PC-9 (cell line): ENCODE results near the gene HSPA4L. TPM values are rescaled to one million over a fixed set of nuclear protein-coding genes. Genes with fewer than 3 reads are reported as not detected.

Experiments
- BruUV-seq: library from RNA; stranded (reverse); fragments of 400-500 nt; replicated peaks from 2 replicates; lab custom pipeline; 2021; lab: Mats Ljungman, UMichigan
- CTCF ChIA-PET: fragments of 300-600 bp; sonication (Branson Sonifier 250); formaldehyde crosslinking; loops from one replicate; lab custom pipeline; 2022; ENCODE audit warnings: antibody characterized with exemption; lab: Charles Lee
- POLR2A ChIA-PET: fragments of 300-600 bp; sonication (Branson Sonifier 250); formaldehyde crosslinking; loops from one replicate; lab custom pipeline; 2022; ENCODE audit warnings: antibody characterized with exemption; ENCODE audit not compliant: unreplicated experiment; lab: Charles Lee
- DNase-seq, 2 experiments: peaks; one replicate each; pipeline versions ENCODE4 v3.0.0 to v3.0.0-alpha.2; 2015 to 2022; ENCODE audit warnings: mixed read lengths in 1 of 2
- H2AFZ ChIP-seq: fragments of 200-600 bp; sonication (generic); 2 replicates; pipeline ENCODE4 v1.8.1; 2017; ENCODE audit warnings: antibody characterized with exemption
- H3F3A ChIP-seq: fragments of 200-600 bp; sonication (generic); 2 replicates; pipeline ENCODE4 v1.8.1; 2017; ENCODE audit warnings: antibody characterized with exemption, mild to moderate bottlenecking, low read depth; ENCODE audit not compliant: insufficient read depth
- H3K27ac ChIP-seq: fragments of 200-600 bp; sonication (generic); 2 replicates; pipeline ENCODE4 v1.6.1; 2016; ENCODE audit warnings: mixed run types
- H3K27me3 ChIP-seq: fragments of 200-600 bp; sonication (generic); 2 replicates; pipeline ENCODE4 v1.6.1; 2016; ENCODE audit warnings: low read depth, mixed run types; ENCODE audit not compliant: insufficient read depth
- H3K36me3 ChIP-seq: fragments of 200-600 bp; sonication (generic); 2 replicates; pipeline ENCODE4 v1.6.1; 2016; ENCODE audit warnings: low read depth, mixed run types
- H3K4me1 ChIP-seq: fragments of 200-600 bp; sonication (generic); replicated peaks from 2 replicates; pipeline ENCODE4 v1.6.1; 2016; ENCODE audit warnings: mixed run types; ENCODE audit not compliant: insufficient read depth
- H3K4me2 ChIP-seq: fragments of 200-600 bp; sonication (generic); 2 replicates; pipeline ENCODE4 v1.6.1; 2017; ENCODE audit warnings: mixed run types
- H3K4me3 ChIP-seq: fragments of 200-600 bp; sonication (generic); 2 replicates; pipeline ENCODE4 v1.6.1; 2016; ENCODE audit warnings: mixed run types
- H3K79me2 ChIP-seq: fragments of 200-600 bp; sonication (generic); 2 replicates; pipeline ENCODE4 v1.6.1; 2017; ENCODE audit warnings: low read depth, mixed run types
- H3K9me2 ChIP-seq: fragments of 200-600 bp; sonication (generic); 2 replicates; pipeline ENCODE4 v1.8.1; 2017; ENCODE audit warnings: mild to moderate bottlenecking; ENCODE audit not compliant: insufficient read depth
- H3K9me3 ChIP-seq: fragments of 200-600 bp; sonication (generic); 2 replicates; pipeline ENCODE4 v1.8.1; 2016; ENCODE audit warnings: low read depth; ENCODE audit not compliant: insufficient read depth
- H4K20me1 ChIP-seq: fragments of 200-600 bp; sonication (generic); 2 replicates; pipeline ENCODE4 v1.8.1; 2017; ENCODE audit not compliant: insufficient read depth
- CTCF ChIP-seq: fragments of 200-600 bp; sonication (generic); conservative IDR thresholded peaks from 2 replicates; pipeline ENCODE4 v1.6.1; 2017; ENCODE audit warnings: mixed run types, antibody characterized with exemption, mild to moderate bottlenecking, moderate library complexity
- EZH2 ChIP-seq: fragments of 200-600 bp; sonication (generic); IDR thresholded peaks from 2 replicates; pipeline ENCODE4 v1.8.0; 2017; ENCODE audit warnings: antibody characterized with exemption, low read depth
- intact Hi-C: fragments of 100-400 bp; cut with micrococcal nuclease; formaldehyde crosslinking; loops from one replicate; pipeline ENCODE4 v1.10.0; 2022; ENCODE audit not compliant: unreplicated experiment
- total RNA-seq: library from RNA; stranded (reverse); gene quantifications from 2 replicates; pipeline ENCODE4 v1.2.3, GENCODE V29; 2021

The HSPA4L gene
- total RNA-seq, 1 experiment from 2014 or later: 5.1 TPM

GRCh38 chr4:127783955-127784770 lies 2.0 kb downstream of the HSPA4L start:
- TF ChIP-seq EZH2: no peak
- TF ChIP-seq CTCF: no peak
- DNase-seq: no peak
- Histone ChIP-seq H2AFZ (peak overlapping the region; percentile 98), H3K27me3 (no peaks in the 10 kb centered on the region), H3K4me2 (peak overlapping the region; percentile 85), H3F3A (peaks cover 7% of the 10 kb centered on the region; the same call in 1 of the 2 replicates), H3K27ac (peak overlapping the region; percentile 25), H3K36me3 (no peaks in the 10 kb centered on the region), H3K4me3 (peak overlapping the region; percentile 84), H3K4me1 (peaks cover 25% of the 10 kb centered on the region), H3K79me2 (peaks cover 57% of the 10 kb centered on the region), H3K9me3 (no peaks in the 10 kb centered on the region), H4K20me1 (no peaks in the 10 kb centered on the region), H3K9me2 (no peaks in the 10 kb centered on the region)
- CTCF ChIA-PET: no interaction called here
- no TSS peak for BruUV-seq
- intact Hi-C loops: loop anchor here (5.0 kb wide), 2 partner anchors 152 to 278 kb away; partner anchors contain the start of genes INTU and LARP1B
- POLR2A ChIA-PET: no interaction called here

- CTCF ChIA-PET: no interaction called here
- POLR2A ChIA-PET: no interaction called here
- intact Hi-C loops: no loop called here
Observed at GRCh38 chr4:127788517-127788916, 6.4 kb downstream of the HSPA4L start.

GRCh38 chr4:127791391-127791790 lies 9.3 kb downstream of the HSPA4L start:
- DNase-seq: no peak
- no peak overlapping the region for H3K4me2 ChIP-seq
- no TSS peak for BruUV-seq
- H3K4me3 ChIP-seq: no peak overlapping the region
- no peaks in the 10 kb centered on the region; the same call in 1 of the 2 replicates for H3F3A ChIP-seq
- POLR2A ChIA-PET: no interaction called here
- H3K36me3 ChIP-seq: peaks cover 8% of the 10 kb centered on the region
- TF ChIP-seq CTCF (no peak), EZH2 (no peak)
- no peaks in the 10 kb centered on the region for H3K9me2 ChIP-seq
- no peaks in the 10 kb centered on the region for H3K27me3 ChIP-seq
- no peaks in the 10 kb centered on the region for H4K20me1 ChIP-seq
- H3K79me2 ChIP-seq: peaks cover 31% of the 10 kb centered on the region
- H3K4me1 ChIP-seq: no peaks in the 10 kb centered on the region
- H3K27ac ChIP-seq: no peak overlapping the region
- CTCF ChIA-PET: no interaction called here
- no peaks in the 10 kb centered on the region; the same call in 1 of the 2 replicates for H3K9me3 ChIP-seq
- H2AFZ ChIP-seq: no peak overlapping the region
- intact Hi-C loops: no loop called here

More at GRCh38 chr4:127788517-127788916, 6.4 kb downstream of the HSPA4L start:
- BruUV-seq: no TSS peak
- H3K27ac ChIP-seq: no peak overlapping the region
- no peaks in the 10 kb centered on the region for H3K9me2 ChIP-seq
- H3K4me2 ChIP-seq: no peak overlapping the region
- H4K20me1 ChIP-seq: no peaks in the 10 kb centered on the region
- no peaks in the 10 kb centered on the region; the same call in 1 of the 2 replicates for H3F3A ChIP-seq
- H3K79me2 ChIP-seq: peaks cover 58% of the 10 kb centered on the region
- H3K9me3 ChIP-seq: no peaks in the 10 kb centered on the region
- TF ChIP-seq CTCF: peak; percentile 61; the same call in 1 of the 2 replicates
- no peak for TF ChIP-seq EZH2
- no peak for DNase-seq
- no peak overlapping the region for H3K4me3 ChIP-seq
- H2AFZ ChIP-seq: no peak overlapping the region
- no peaks in the 10 kb centered on the region for H3K36me3 ChIP-seq
- H3K27me3 ChIP-seq: no peaks in the 10 kb centered on the region
- H3K4me1 ChIP-seq: peaks cover 15% of the 10 kb centered on the region
